ENCODE data around the gene PTPRCAP.

The PTPRCAP gene

DNA sequence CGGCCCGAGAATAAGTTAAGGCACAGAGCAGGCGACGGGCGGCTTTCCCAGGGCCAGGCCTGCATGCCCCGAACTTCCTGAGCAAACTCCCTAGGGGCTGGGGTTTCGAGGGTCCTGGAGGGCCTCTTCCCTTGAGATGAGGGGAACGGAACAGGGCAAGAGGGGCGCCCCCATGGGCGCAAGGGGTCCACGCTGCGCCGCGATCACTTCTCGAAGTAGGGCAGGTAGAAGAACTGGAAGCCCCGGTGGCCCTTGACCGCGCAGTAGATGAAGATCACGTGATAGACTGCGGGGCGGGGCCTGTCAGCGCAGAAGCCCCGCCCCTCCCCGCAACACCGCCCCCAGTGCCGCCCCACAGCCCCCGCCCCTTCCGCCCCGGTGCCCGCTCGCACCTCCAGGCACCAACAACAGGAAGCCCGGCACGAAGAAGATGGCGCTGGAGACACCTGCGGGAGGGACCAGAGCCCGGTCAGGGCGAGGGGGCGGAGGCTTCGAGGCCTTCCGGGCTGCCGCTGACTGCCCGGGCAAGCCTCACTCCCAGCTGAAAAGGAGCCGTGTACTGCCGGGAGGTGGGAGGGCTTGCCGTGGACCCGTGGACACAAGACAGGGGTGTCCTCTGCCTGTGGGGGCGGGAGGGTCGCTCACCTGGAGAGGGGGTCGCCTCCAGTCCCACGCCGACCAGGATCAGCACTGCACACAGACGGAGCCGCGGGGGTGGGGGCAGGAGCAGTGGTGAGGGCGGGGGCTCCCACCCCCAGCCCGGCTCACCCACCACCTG is 27.1 kb upstream of the PTPRCAP start:
- DNase-seq, result no peak

DNA sequence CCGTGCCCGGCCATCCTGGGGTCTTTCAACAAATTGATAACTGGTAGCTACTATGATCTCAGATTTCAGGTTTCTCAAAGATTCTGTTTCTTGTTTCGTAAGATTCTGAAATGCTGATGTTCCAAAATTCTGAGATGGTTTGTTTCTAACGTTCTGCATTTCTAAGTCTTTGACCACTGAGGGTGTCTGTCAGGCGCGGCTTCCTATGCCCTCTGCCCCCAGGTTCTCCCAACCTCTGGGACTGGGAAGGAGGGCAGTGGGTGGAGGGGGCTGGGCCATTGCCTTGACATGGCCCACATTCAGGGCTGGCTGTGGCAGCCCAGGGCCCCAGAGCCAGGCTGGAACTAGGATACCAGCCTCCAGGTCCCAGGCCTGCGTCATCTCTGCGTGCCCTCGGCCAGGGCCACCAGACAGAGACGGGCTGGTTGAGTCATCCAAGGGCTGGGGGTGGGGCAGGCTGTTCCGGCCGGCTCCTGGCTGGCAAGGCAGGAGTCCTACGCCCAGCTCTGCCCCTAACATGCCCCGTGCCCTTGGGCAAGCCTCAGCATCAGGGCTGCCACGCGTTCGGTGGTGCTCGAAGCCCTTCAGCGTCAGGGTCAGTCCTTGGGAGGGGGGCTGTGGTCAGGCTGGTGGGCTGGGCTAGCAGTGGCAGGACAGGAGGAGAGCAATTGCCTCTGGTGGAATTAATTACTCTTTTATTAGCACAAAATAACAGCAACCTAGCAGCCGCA is 26.4 kb upstream of the PTPRCAP start:
- DNase-seq, result no peak

DNA sequence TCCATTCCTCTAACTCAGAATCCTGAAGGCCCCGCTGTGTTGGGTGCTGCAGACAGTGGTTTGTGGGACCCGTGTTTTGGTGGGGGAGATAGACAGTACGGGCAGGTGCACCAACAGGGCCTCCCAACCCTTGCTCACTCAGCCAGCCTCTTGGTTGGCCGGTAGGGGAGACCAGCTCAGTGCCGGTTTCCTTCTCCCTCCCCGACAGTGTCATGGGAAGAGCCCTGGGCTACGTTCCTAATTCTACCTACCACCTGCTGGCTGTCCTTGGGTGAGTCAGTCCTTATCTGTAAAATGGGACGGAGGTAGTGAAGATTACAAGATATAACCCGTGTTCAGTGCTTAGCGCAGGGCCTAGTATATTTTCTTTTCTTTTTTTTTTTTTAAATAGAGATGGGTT is 25.7 kb upstream of the PTPRCAP start:
- DNase-seq, result no peak

DNA sequence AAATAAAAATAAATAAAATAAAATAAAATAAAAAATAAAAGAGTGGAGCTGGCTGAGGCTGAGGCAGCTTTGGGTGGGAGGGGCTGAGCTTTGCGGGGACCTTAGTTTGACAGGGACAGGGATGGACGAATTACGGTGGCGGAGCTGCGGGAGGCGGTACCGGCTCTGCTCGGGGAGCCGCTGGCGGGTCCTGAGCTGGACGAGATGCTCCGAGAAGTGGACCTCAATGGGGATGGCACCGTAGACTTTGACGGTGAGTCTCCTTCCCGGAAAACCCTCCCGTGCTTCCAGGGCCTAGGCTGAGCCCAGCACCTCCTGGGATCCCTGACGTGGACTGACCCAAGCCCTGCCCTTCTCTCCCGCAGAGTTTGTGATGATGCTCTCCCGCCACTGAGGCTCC is 20.8 kb upstream of the PTPRCAP start:
- DNase-seq, result no peak

DNA sequence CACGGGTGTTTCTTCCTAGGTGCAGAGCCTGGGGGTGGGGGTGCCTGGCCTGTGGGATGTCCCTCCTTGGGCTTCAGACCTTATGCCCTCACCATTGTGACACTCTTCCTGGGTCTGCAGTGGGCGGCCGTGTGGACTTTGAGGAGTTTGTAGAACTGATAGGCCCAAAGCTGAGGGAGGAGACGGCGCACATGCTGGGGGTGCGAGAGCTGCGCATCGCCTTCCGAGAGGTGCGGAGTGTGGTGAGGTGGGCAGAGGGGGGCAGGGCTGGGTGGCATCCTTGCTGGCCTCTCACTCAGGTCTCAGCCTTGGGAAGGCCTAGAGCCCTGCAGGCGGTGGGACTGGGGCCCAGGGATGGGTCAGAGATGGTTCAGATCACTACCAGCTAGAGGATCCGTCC is 20.0 kb upstream of the PTPRCAP start:
- no peak for DNase-seq

DNA sequence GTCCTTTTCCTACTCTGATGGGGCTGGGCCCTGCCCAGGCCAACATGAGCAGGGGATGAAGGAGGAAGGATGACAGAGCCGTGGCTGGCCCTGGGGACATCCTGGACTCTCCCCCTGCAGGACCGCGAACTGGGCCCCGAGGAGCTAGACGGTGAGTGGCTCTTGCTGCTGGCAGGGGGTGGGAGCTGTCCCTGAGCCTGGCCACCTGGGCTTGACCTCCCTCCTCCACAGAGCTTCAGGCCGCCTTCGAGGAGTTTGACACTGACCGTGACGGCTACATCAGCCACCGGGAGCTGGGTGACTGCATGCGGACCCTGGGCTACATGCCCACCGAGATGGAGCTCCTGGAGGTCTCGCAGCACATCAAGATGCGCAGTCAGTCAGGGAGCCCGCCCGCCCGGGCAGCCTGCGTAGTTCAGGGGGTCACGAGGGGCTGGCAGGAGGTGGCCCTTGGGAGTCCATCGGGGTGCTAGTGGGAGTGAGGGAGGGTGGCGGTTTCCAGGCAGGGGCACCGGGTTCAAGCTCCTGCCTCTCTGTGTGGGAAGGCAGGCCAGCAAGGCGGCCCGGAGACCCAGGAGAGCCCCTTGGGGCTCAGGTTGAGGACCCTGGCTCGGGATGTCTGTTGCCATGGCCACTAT is 18.7 kb upstream of the PTPRCAP start:
- DNase-seq, result no peak

DNA sequence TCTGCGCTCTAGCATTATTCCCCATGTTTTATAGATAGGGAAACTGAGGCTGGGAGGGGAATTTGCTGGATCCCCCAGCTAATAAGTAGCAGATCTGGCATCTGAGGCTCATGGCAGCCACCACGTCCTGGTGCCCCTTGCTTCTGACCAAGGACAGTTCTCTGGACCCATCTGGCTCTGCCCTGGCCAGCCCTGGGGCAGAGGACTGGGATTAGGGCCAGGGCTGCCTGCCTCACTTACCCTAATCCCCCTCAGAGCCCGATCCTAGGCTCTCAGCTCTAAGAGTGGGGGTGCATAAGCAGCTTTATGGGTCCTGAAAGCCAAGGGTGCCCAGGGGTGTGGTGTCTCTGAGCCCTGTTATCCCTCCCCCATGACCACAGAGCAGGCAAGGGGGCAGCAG is 17.6 kb upstream of the PTPRCAP start, which contains the start of gene CABP4:
CABP4 (plus strand) TSS at position 301 of the 400 bp plus-strand sequence; CDS start at position 371, 70 bp downstream.
- no peak for DNase-seq

DNA sequence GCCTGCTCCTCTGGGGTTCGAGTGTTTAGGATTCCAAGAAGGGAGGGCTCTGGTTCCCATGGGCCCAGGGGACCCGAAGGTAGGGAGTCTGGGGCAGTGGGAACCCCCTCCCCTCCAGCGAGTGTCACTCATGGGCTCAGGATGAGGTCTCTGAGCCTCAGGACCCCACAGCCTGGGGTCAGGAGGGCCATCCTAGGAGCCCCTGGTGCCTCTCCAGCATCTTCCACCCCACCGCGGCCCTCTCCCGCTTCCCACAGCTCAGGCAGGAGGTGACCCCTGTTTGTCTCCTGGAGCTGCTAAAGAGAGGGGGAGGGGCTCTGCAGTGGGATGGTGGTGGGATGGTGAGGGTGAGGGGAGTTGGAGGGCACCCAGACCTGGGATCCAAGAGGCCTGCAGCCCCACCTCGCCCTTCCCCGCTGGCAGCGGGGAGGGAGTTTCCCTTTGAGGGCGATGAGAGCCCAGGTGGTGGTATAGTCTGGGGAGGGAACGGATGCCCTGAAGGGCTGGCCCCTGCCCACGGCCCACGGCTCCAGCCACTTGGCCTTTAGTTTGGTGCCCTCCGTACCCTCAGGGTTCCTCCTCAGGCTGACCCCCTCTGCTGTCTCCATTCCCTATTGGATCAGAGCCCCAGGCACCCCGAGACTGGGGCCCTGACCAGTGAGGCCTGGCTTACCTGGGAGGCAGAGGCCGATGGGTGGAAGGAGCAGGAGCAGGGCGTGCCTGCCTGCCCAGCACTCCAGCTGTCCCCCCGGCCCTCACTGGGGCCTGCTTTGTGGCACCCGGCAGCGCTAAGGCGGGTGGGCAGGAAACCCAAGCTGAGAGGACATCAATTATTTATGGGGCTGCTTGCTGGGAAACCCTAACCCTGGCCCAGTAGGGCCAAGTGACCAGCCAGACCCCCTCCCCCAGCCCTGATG is 16.6 kb upstream of the PTPRCAP start:
- no peak for DNase-seq

DNA sequence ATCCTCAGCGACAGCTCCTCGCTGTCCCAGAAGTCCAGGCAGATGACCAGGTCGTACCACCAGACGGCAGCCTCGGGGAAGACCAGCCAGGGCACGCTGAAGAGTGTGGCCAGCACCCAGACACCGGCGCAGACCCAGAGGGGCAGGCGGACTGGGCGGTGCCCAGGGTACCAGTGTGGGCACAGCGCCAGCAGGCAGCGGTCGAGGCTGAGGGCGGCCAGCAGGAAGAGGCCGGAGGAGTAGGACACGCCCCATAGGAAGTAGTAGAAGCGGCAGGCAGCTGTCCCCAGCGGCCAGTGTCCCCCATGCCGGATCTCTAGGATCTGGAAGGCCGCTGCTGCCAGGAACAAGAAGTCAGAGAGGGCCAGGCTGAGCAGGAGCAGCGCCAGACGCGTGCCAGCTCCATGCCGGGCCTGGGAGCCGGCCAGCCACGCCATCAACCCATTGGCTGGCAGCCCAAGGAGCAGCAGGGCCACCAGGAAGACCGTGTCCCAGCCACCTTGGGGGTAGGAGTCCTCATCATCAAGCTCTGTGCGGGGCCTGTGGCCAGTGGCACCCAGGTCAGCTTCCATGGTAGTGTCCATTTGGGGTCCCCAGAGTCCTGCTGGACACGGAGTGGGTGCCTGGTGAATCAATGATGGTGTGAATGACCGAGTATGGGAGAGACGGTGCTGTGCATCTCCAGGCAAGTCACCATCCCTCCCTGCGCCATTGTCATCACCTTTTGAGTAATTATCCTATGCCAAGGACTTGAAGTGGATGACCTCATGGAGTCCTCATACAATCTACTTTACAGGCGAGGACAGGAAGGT is 14.9 kb upstream of the PTPRCAP start, which contains the start of gene GPR152:
GPR152 (minus strand) TSS at position 589 of the 812 bp plus-strand sequence; CDS start at position 584, 5 bp downstream.
- peak; percentile 4 for DNase-seq

DNA sequence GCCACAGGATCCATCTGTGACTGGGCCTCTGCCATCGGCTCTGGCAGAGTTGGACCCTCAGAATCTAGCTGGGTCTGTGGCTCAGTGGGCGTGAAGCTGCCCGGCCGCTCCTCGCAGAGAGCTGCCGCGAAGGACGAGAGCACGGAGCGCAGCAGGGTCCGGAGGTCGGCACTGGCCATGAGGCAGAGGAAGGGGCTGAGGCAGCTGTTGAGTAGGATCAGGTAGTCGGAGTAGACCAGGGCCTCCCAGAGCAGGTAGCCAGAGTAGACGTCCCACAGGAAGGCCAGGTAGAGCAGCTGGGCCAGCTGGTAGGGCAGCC is 14.1 kb upstream of the PTPRCAP start:
- no peak for DNase-seq

DNA sequence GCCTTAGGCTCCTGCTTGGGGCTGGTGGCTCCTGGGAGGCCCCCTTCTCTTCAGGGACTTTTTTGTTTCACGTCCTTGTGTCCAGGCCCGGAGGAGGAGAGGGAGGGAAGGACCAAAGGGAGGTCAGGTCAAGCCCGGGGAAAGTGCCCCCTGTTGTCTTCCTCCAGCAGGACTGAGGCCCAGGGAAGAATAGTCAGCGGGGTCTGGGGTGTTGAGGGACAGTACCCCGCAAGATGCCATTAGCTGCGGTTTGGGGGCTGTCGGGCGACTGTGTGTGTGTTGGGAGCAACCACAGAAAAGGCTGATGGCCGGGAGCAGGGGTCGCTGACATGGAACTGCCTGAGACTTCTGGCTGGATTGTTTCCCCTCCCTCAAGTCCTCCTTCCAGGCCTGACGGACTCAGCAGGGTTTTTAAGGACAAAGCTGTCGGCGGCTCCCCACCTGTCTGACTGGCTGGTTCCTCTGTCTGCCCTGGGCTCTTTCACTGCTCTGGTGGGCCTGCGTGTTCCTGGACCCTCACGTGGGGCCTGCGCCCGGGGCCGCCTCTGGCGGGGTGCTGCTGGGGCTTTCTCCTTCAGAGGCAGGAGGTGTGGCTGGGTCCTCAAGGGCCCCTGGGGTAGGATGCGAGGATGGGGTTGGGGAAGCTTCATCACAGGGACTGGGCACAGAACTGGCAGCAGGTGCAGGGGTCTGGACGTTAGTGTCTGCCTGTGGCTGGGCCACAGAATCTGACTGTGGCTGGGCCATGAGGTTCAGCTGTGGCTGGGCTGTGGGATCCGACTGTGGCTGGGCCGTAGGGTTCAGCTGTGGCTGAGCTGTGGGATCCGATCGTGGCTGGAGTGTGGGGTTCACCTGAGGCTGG is 13.5 kb upstream of the PTPRCAP start:
- no peak for DNase-seq

DNA sequence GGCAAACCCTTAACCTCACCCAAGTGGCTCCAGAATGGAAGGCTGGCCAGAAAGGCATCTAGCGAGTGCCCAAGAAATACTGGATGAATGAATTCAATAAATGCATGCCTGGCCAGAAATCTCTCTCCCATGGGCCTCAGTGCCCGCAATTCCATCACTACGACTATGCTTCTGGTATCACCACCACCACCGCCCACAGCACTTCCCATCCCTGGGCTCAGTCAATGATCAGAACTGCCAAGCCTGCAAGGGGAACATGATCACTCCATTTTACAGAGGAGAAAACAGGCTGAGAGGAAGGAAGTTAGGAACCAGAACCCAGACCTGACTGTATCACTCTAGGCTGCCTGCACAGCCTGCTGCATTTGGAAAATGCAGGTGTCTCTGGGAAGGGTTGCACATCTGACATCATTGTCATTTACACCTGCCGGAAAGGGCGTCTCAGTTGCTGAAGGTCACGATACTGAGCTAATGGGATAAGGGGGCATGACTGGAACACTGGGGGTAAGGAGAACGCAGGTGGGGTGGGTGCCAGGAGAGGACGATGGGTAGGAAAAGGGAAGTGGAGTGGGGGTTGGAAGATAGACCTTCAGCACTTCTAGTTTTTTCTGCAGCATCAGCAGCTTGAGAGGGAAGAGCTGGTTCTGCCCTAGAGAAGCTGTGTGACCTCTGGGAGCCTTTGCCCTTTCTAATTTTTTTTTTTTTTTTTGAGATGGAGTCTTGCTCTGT is 11.8 kb upstream of the PTPRCAP start:
- DNase-seq, result no peak

DNA sequence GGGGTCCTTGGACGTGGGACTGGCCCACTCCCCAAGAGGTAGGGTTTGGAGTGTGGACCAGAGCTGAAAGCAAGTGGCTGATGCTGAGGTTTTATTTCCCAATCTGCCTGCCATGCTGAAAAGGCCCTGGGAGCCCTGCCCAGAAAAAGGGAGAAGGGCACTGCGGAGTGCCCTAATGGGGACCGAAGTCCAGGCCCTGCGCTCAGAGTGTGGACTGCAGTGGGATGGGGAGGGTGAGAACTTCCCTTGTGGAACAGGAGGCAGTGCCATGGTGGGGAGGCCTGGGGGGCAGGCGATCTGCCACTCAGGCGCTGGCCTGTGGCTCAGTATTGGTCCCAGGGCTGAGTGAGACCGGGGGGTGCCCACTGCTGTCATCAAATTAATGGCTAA is 10.7 kb upstream of the PTPRCAP start:
- DNase-seq, result no peak

DNA sequence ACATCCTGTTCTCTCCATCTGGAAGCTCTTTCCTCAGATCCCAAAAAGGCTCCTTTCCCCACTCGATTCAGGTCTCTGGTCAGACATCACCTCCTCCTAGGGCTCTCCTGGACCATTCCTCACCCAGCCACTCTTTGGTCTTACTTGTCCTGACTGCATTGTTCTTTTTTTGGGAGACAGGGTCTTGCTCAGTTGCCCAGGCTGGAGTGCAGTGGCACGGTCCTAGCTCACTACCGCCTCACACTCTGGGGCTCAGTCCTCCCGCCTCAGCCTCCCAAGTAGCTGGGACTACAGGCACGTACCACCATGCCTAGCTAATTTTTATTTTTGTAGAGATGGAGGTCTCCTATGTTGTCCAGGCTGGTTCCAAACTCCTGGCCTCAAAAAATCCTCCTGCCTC is 8.0 kb upstream of the PTPRCAP start:
- no peak for DNase-seq

DNA sequence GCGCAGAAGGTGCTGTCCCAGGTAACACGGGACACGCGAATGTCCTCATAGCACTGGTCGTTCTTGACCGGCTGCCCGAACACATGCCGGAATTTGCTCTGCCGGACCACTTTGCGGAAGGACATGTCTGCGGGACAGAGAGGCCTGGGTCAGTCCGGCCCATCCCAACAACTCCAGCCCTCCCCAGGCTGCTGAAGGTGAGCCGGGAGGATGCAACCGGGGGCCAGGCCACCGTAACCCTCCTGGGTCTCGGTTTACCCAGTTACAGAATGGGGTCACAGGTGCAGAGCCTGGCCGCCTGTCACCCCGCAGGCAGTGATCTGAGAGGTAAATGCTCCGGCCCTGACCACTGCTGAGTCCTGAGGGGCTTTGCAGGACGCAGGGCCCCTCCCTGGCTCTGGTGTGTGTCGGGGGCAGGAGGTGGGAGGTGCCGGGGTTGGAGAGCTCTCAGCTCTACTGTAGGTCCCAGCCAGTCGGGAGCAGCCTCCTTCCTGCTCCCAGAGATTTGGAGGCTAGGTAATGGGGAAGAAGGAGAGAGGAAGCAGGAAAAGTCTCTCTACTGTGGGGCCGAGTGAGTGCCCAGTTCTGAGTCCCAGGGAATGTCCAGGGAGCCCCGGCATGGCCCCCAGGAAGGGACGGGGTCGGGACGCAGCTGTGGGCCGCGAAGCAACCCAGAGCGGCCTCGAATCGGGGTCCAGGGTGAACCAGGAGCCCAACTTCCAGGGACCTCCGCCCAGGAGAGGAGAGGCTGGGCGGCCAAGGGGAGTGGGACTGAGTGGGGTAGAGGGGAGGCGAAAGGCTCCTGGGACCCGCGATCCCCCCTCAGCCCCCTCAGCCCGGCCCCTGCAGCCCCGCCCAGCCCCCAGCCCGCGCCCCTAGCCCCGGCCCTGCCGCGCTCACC is 5.3 kb upstream of the PTPRCAP start:
- no peak for DNase-seq

DNA sequence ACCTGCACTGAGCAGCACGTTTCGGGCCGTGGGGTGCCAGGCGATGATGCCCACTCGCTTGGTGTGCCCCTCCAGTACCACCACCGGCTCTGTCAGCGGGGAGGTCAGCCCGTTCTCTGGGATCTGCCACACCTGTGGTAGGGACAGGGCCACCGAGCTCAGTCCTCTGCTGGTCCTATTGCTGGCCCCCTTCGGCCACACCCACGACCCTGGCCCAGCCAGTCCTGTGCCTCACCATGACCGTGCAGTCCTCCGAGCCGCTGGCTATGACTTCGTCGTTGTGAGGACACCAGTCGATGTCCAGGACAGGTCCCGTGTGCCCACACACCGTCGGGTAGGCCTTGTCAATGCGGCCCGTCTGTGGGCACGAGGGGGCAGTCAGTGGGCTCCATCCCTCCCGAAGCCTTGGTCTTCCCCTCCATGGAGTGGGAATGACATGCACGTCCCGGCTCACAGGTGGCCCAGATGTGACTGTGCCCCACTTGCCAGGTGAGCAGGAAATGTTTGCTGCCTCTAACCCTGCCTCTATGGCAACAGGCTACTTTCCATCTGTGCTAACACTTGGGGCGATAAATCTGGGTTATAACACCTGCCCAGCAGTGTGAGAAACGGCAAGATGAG is 4.4 kb upstream of the PTPRCAP start:
- no peak for DNase-seq

DNA sequence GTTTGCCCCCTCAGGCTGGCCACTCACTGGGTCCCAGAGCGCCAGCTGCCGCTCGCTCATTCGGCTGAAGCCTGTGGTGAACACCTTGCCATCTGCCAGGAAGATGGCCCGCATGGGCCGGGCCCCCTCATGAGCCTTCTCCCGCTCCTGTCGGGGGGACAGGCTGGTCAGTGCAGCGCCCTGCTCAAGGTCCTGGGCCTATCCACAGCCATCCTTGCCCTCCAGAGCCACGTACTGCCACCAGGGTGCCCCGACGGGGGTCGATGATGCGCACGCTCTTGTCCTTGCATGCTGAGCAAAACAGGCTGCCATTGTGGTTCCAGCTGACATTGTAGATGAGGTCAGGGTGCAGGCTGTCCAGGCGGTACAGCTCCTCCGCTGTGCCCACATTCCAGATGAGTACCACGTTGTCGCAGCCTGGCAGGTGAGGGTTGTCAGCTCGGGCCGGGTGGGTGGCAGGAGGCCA is 3.6 kb upstream of the PTPRCAP start:
- DNase-seq, result no peak
